Neural cell (in vitro differentiated cells): ENCODE results near the gene PPP1R18. TPM values are rescaled to one million over a fixed set of nuclear protein-coding genes. Genes with fewer than 3 reads are reported as not detected.

Source experiments
- H2AFZ ChIP-seq: fragments of 200-600, 300-800 bp; sonication (generic), shearing (Covaris generic); 2 replicates; pipeline ENCODE4 v1.6.0; 2014; ENCODE audit warnings: low read depth, mild to moderate bottlenecking, antibody characterized with exemption, low read length, moderate library complexity
- H3F3A ChIP-seq: fragments of 200-600 bp; shearing (Covaris generic); 2 replicates; pipeline ENCODE4 v1.6.1; 2016; ENCODE audit warnings: mild to moderate bottlenecking, moderate library complexity, mixed read lengths, antibody characterized with exemption, low read length; ENCODE audit not compliant: insufficient read depth, poor library complexity, severe bottlenecking
- H3K27ac ChIP-seq: fragments of 200-600, 300-800 bp; sonication (generic), shearing (Covaris generic); 2 replicates; pipeline ENCODE4 v1.5.1; 2014; ENCODE audit warnings: mild to moderate bottlenecking, low read length, moderate library complexity
- H3K27me3 ChIP-seq: fragments of 300-800, 200-600 bp; sonication (generic), shearing (Covaris generic); 2 replicates; pipeline ENCODE4 v1.6.0; 2014; ENCODE audit warnings: mild to moderate bottlenecking, low read depth, low read length, moderate library complexity; ENCODE audit not compliant: insufficient read depth
- H3K36me3 ChIP-seq: fragments of 300-800, 200-600 bp; sonication (generic), shearing (Covaris generic); 2 replicates; pipeline ENCODE4 v1.5.1; 2014; ENCODE audit warnings: mild to moderate bottlenecking, antibody characterized with exemption, low read length, moderate library complexity; ENCODE audit not compliant: insufficient read depth
- H3K4me2 ChIP-seq: fragments of 300-800, 200-600 bp; sonication (generic), shearing (Covaris generic); 2 replicates; pipeline ENCODE4 v1.6.0; 2014; ENCODE audit warnings: mild to moderate bottlenecking, low read length
- H3K4me3 ChIP-seq: fragments of 300-800, 200-600 bp; sonication (generic), shearing (Covaris generic); 2 replicates; pipeline ENCODE4 v1.5.1; 2014; ENCODE audit warnings: mild to moderate bottlenecking, low read length, moderate library complexity
- H3K79me2 ChIP-seq: fragments of 200-600 bp; shearing (Covaris generic); replicated peaks from 2 replicates; pipeline ENCODE4 v1.6.0; 2014; ENCODE audit warnings: mild to moderate bottlenecking, low read length, moderate library complexity; ENCODE audit not compliant: insufficient read depth
- H3K9ac ChIP-seq: fragments of 300-800, 200-600 bp; sonication (generic), shearing (Covaris generic); 2 replicates; pipeline ENCODE4 v1.6.1; 2016; ENCODE audit warnings: mild to moderate bottlenecking, low read length, mixed read lengths
- H3K9me2 ChIP-seq: fragments of 200-600 bp; shearing (Covaris generic); 2 replicates; pipeline ENCODE4 v1.6.1; 2016; ENCODE audit warnings: mild to moderate bottlenecking, low read length, mixed read lengths; ENCODE audit not compliant: insufficient read depth
- H3K9me3 ChIP-seq: fragments of 200-600, 300-800 bp; sonication (generic), shearing (Covaris generic); 2 replicates; pipeline ENCODE4 v1.6.1; 2016; ENCODE audit warnings: mild to moderate bottlenecking, mixed run types, low read length, moderate library complexity, mixed read lengths
- H4K20me1 ChIP-seq: fragments of 200-600 bp; shearing (Covaris generic); 2 replicates; pipeline ENCODE4 v1.6.1; 2016; ENCODE audit warnings: mild to moderate bottlenecking, mixed run types; ENCODE audit not compliant: insufficient read depth
- CTCF ChIP-seq: fragments of 450-650 bp; IDR thresholded peaks from 2 replicates; pipeline ENCODE4 v1.5.1; 2014; ENCODE audit warnings: antibody characterized with exemption, mild to moderate bottlenecking, moderate library complexity; ENCODE audit not compliant: poor library complexity, severe bottlenecking
- EP300 ChIP-seq: fragments of 450-650 bp; conservative IDR thresholded peaks from 2 replicates; pipeline ENCODE4 v1.6.1; 2014; ENCODE audit warnings: antibody characterized with exemption, mild to moderate bottlenecking, moderate library complexity; ENCODE audit not compliant: poor library complexity, severe bottlenecking
- EZH2 ChIP-seq: fragments of 200-600, 300-800 bp; shearing (Covaris generic), sonication (generic); IDR thresholded peaks from 2 replicates; pipeline ENCODE4 v1.6.1; 2014; ENCODE audit warnings: antibody characterized with exemption, low read length, borderline replicate concordance, mild to moderate bottlenecking; ENCODE audit not compliant: insufficient read depth, poor library complexity, severe bottlenecking
- MXI1 ChIP-seq: fragments of 450-650 bp; conservative IDR thresholded peaks from 2 replicates; pipeline ENCODE4 v1.6.1; 2014; ENCODE audit warnings: antibody characterized with exemption, mild to moderate bottlenecking; ENCODE audit not compliant: poor library complexity, severe bottlenecking
- POLR2AphosphoS5 ChIP-seq: IDR thresholded peaks from 2 replicates; pipeline ENCODE4 v1.6.1; 2012
- RAD21 ChIP-seq: fragments of 450-650 bp; conservative IDR thresholded peaks from 2 replicates; pipeline ENCODE4 v1.6.1; 2014; ENCODE audit warnings: antibody characterized with exemption, mild to moderate bottlenecking, moderate library complexity
- REST ChIP-seq: IDR thresholded peaks from 2 replicates; pipeline ENCODE4 v1.6.1; 2012; ENCODE audit warnings: borderline replicate concordance
- SMC3 ChIP-seq: fragments of 450-650 bp; conservative IDR thresholded peaks from 2 replicates; pipeline ENCODE4 v1.6.1; 2014; ENCODE audit warnings: antibody characterized with exemption, mild to moderate bottlenecking, moderate library complexity; ENCODE audit not compliant: poor library complexity
- TAF1 ChIP-seq: IDR thresholded peaks from 2 replicates; pipeline ENCODE4 v1.6.1; 2012; ENCODE audit warnings: low read depth
- polyA plus RNA-seq: library from polyadenylated mRNA; depleted of rRNA; stranded (reverse); fragments of >200 nt; gene quantifications from 2 replicates; pipeline ENCODE4 v1.2.3, GENCODE V29; 2014

PPP1R18 gene
- polyA plus RNA-seq, 1 donor from 2014 or later, result 50.6 TPM

GRCh38 chr6:30686908-30687658 lies 638 bp upstream of the PPP1R18 start:
- Histone ChIP-seq H3K27ac (peak overlapping the region; percentile 94), H3K9me2 (no peaks in the 10 kb centered on the region), H2AFZ (peak overlapping the region; percentile 85)

More at GRCh38 chr6:30686908-30687658, 638 bp upstream of the PPP1R18 start:
- Histone ChIP-seq H3K9ac (peak overlapping the region; percentile 100), H3K36me3 (no peaks in the 10 kb centered on the region), H3K4me2 (peak overlapping the region; percentile 95), H4K20me1 (peaks cover 28% of the 10 kb centered on the region), H3F3A (no peaks in the 10 kb centered on the region), H3K27me3 (no peaks in the 10 kb centered on the region), H3K9me3 (no peaks in the 10 kb centered on the region), H3K79me2 (peaks cover 76% of the 10 kb centered on the region), H3K4me3 (peak overlapping the region; percentile 99)
- TF ChIP-seq POLR2AphosphoS5, result peak; percentile 88
- peak; percentile 49 for TF ChIP-seq EP300
- TF ChIP-seq EZH2, result no peak
- TF ChIP-seq MXI1, result peak; percentile 66
- no peak for TF ChIP-seq RAD21
- peak; percentile 32 for TF ChIP-seq REST
- TF ChIP-seq CTCF, result no peak
- peak; percentile 22 for TF ChIP-seq SMC3
- peak; percentile 77 for TF ChIP-seq TAF1
